H9 (cell line): ENCODE data around the gene KLF11. TPM values are rescaled to one million over a fixed set of nuclear protein-coding genes. Genes with fewer than 3 reads are reported as not detected.

Source experiments
- DNase-seq: peaks from one replicate; pipeline ENCODE4 v3.0.0-alpha.2; 2017
- H2AFZ ChIP-seq: one replicate; pipeline ENCODE4 v1.6.1; 2013; ENCODE audit warnings: mild to moderate bottlenecking, low read length, control low read depth, moderate library complexity
- H2AK5ac ChIP-seq: 2 replicates; pipeline ENCODE4 v1.6.1; 2013; ENCODE audit warnings: low read length, control low read depth, mixed read lengths; ENCODE audit not compliant: insufficient read length
- H2BK120ac ChIP-seq: one replicate; pipeline ENCODE4 v1.6.1; 2013; ENCODE audit warnings: low read depth, mild to moderate bottlenecking, low read length, control low read depth, inconsistent platforms; ENCODE audit not compliant: poor library complexity, severe bottlenecking
- H2BK12ac ChIP-seq: 2 replicates; pipeline ENCODE4 v1.6.1; 2013; ENCODE audit warnings: low read length, control low read depth, mixed read lengths, low read depth; ENCODE audit not compliant: insufficient read length
- H2BK15ac ChIP-seq: 2 replicates; pipeline ENCODE4 v1.6.1; 2013; ENCODE audit warnings: low read depth, low read length, control low read depth
- H2BK20ac ChIP-seq: one replicate; pipeline ENCODE4 v1.6.1; 2013; ENCODE audit warnings: low read depth, mild to moderate bottlenecking, low read length, control low read depth, inconsistent platforms; ENCODE audit not compliant: poor library complexity, severe bottlenecking
- H2BK5ac ChIP-seq: 2 replicates; pipeline ENCODE4 v1.6.1; 2013; ENCODE audit warnings: low read length, control low read depth, mixed read lengths; ENCODE audit not compliant: insufficient read length
- H3K14ac ChIP-seq: 2 replicates; pipeline ENCODE4 v1.6.1; 2013; ENCODE audit warnings: low read length, control low read depth; ENCODE audit not compliant: insufficient read depth
- H3K18ac ChIP-seq: 2 replicates; pipeline ENCODE4 v1.6.1; 2013; ENCODE audit warnings: low read depth, mild to moderate bottlenecking, mixed read lengths, low read length, control low read depth; ENCODE audit not compliant: insufficient read length
- H3K23ac ChIP-seq: 2 replicates; pipeline ENCODE4 v1.6.1; 2013; ENCODE audit warnings: low read length, control low read depth, mixed read lengths, low read depth; ENCODE audit not compliant: insufficient read length
- H3K23me2 ChIP-seq: 2 replicates; pipeline ENCODE4 v1.6.1; 2013; ENCODE audit warnings: low read depth, mild to moderate bottlenecking, mixed read lengths, low read length, control low read depth; ENCODE audit not compliant: insufficient read length, poor library complexity, severe bottlenecking
- H3K27ac ChIP-seq: 2 replicates; pipeline ENCODE4 v1.5.1; 2013; ENCODE audit warnings: low read length, control low read depth, mixed read lengths, low read depth; ENCODE audit not compliant: insufficient read length
- H3K27me3 ChIP-seq: 2 replicates; pipeline ENCODE4 v1.6.1; 2013; ENCODE audit warnings: low read length, control low read depth, inconsistent platforms; ENCODE audit not compliant: insufficient read depth
- H3K4ac ChIP-seq: 2 replicates; pipeline ENCODE4 v1.6.1; 2013; ENCODE audit warnings: low read depth, mild to moderate bottlenecking, control low read depth, inconsistent platforms, low read length, moderate library complexity
- H3K4me1 ChIP-seq: 2 replicates; pipeline ENCODE4 v1.6.1; 2013; ENCODE audit warnings: low read length, control low read depth, inconsistent platforms; ENCODE audit not compliant: insufficient read depth
- H3K4me2 ChIP-seq: 2 replicates; pipeline ENCODE4 v1.6.1; 2013; ENCODE audit warnings: low read length, control low read depth, mixed read lengths; ENCODE audit not compliant: insufficient read length, insufficient read depth
- H3K56ac ChIP-seq: 2 replicates; pipeline ENCODE4 v1.6.1; 2013; ENCODE audit warnings: low read depth, mild to moderate bottlenecking, mixed read lengths, low read length, control low read depth; ENCODE audit not compliant: insufficient read length
- H3K79me1 ChIP-seq: 2 replicates; pipeline ENCODE4 v1.6.1; 2013; ENCODE audit warnings: low read depth, mild to moderate bottlenecking, moderate library complexity, low read length, control low read depth, inconsistent platforms; ENCODE audit not compliant: insufficient read depth, poor library complexity, severe bottlenecking
- H3K79me2 ChIP-seq: 2 replicates; pipeline ENCODE4 v1.6.1; 2013; ENCODE audit warnings: low read length, control low read depth, inconsistent platforms; ENCODE audit not compliant: insufficient read depth
- H3K9ac ChIP-seq: 2 replicates; pipeline ENCODE4 v1.6.1; 2013; ENCODE audit warnings: low read length, control low read depth, mixed read lengths; ENCODE audit not compliant: insufficient read length; ENCODE audit errors: extremely low read depth
- H3K9me3 ChIP-seq: one replicate; pipeline ENCODE4 v1.6.1; 2013; ENCODE audit warnings: low read depth, low read length, inconsistent platforms; ENCODE audit not compliant: control insufficient read depth
- H3T11ph ChIP-seq: one replicate; pipeline ENCODE4 v1.6.1; 2013; ENCODE audit warnings: mild to moderate bottlenecking, low read length, control low read depth, inconsistent platforms
- H4K20me1 ChIP-seq: one replicate; pipeline ENCODE4 v1.6.1; 2013; ENCODE audit not compliant: control insufficient read depth, insufficient read length, insufficient read depth
- H4K5ac ChIP-seq: 2 replicates; pipeline ENCODE4 v1.6.1; 2013; ENCODE audit warnings: low read depth, mild to moderate bottlenecking, mixed read lengths, low read length, control low read depth; ENCODE audit not compliant: insufficient read length
- H4K8ac ChIP-seq: replicated peaks from 2 replicates; pipeline ENCODE4 v1.6.1; 2013; ENCODE audit warnings: low read length, control low read depth, mixed read lengths, low read depth; ENCODE audit not compliant: insufficient read length
- H4K91ac ChIP-seq: 2 replicates; pipeline ENCODE4 v1.6.1; 2013; ENCODE audit warnings: low read depth, mild to moderate bottlenecking, moderate library complexity, mixed read lengths, low read length, control low read depth; ENCODE audit not compliant: insufficient read length
- H3K27ac Mint-ChIP-seq, 3 experiments: 2 replicates in 2 of 3; 3 replicates in 1 of 3; pipeline ENCODE4 v1.8.0; 2020 to 2021; ENCODE audit warnings: mixed read lengths in 3 of 3, mild to moderate bottlenecking in 1 of 3, moderate library complexity in 1 of 3
- H3K27me3 Mint-ChIP-seq: 2 replicates; pipeline ENCODE4 v1.8.0; 2021; ENCODE audit warnings: low read depth, mild to moderate bottlenecking, moderate library complexity, mixed read lengths
- H3K36me3 Mint-ChIP-seq, 3 experiments: 2 replicates in 2 of 3; 3 replicates in 1 of 3; pipeline ENCODE4 v1.8.0; 2020 to 2021; ENCODE audit warnings: low read depth in 3 of 3, mixed read lengths in 3 of 3; ENCODE audit not compliant: insufficient read depth in 1 of 3
- H3K4me1 Mint-ChIP-seq, 2 experiments: 2 replicates each; pipeline ENCODE4 v1.8.0; 2020; ENCODE audit warnings: mixed read lengths in 2 of 2
- H3K4me3 Mint-ChIP-seq, 2 experiments: 2 replicates in 1 of 2; 3 replicates in 1 of 2; pipeline ENCODE4 v1.8.0; 2020 to 2021; ENCODE audit warnings: mild to moderate bottlenecking in 2 of 2, mixed read lengths in 2 of 2, moderate library complexity in 1 of 2
- H3K9me3 Mint-ChIP-seq, 2 experiments: 2 replicates in 1 of 2; 3 replicates in 1 of 2; pipeline ENCODE4 v1.8.0; 2020; ENCODE audit warnings: mild to moderate bottlenecking in 2 of 2, mixed read lengths in 2 of 2, moderate library complexity in 1 of 2
- WGBS: extraction: QIAGEN DNeasy Blood & Tissue Kit; methylation state at CpG from one replicate; pipeline ENCODE4 v1.1.7; 2013; ENCODE audit warnings: missing lambda C conversion rate, low lambda C conversion rate, mixed read lengths; ENCODE audit not compliant: insufficient read length; ENCODE audit errors: extremely low coverage; 5-methylcytosine and 5-hydroxymethylcytosine counted together
- total RNA-seq: library from RNA; stranded (reverse); gene quantifications from 2 replicates; pipeline ENCODE4 v1.2.1, GENCODE V29; 2021
- TF ChIP-seq, protein P1 (sequence below): fragments of 200-600 bp; sonication (generic); conservative IDR thresholded peaks from 3 replicates; pipeline ENCODE4 v1.8.0; 2021; ENCODE audit warnings: antibody characterized with exemption, mild to moderate bottlenecking

Gene KLF11
- total RNA-seq, 1 experiment from 2014 or later = 15.5 TPM

GRCh38 chr2:10026940-10027569 lies 16.3 kb upstream of the KLF11 start:
- Histone ChIP-seq H4K91ac (no peak overlapping the region), H2BK5ac (no peak overlapping the region), H3K4ac (no peak overlapping the region), H3K79me2 (no peaks in the 10 kb centered on the region), H2BK12ac (no peak overlapping the region), H3K4me2 (no peak overlapping the region), H4K20me1 (no peaks in the 10 kb centered on the region), H3K18ac (no peak overlapping the region), H3K56ac (no peak overlapping the region), H4K5ac (no peak overlapping the region), H2AFZ (no peak overlapping the region), H3K79me1 (no peaks in the 10 kb centered on the region), H3K9ac (no peak overlapping the region), H2BK20ac (no peak overlapping the region), H3K23ac (no peak overlapping the region), H3K23me2 (peaks cover 4% of the 10 kb centered on the region), H3K27me3 (no peaks in the 10 kb centered on the region), H2BK15ac (no peak overlapping the region), H3K9me3 (no peaks in the 10 kb centered on the region), H2AK5ac (no peak overlapping the region), H3T11ph (no peak overlapping the region), H3K14ac (no peak overlapping the region; the same call in 1 of the 2 replicates), H4K8ac (no peak overlapping the region), H2BK120ac (no peak overlapping the region), H3K27ac (no peak overlapping the region), H3K4me1 (peaks cover 4% of the 10 kb centered on the region; the same call in 1 of the 2 replicates)
- Mint-ChIP-seq H3K4me3 (no peak overlapping the region), H3K27ac (no peak overlapping the region), H3K4me1 (peaks cover 12 to 28% of the 10 kb centered on the region in 2 experiments), H3K36me3 (no peaks in the 10 kb centered on the region), H3K9me3 (no peaks in the 10 kb centered on the region; a peak in 1 of 5 replicates), H3K27me3 (peaks cover 2% of the 10 kb centered on the region; the same call in 1 of the 2 replicates)
- TF ChIP-seq, protein P1, sequence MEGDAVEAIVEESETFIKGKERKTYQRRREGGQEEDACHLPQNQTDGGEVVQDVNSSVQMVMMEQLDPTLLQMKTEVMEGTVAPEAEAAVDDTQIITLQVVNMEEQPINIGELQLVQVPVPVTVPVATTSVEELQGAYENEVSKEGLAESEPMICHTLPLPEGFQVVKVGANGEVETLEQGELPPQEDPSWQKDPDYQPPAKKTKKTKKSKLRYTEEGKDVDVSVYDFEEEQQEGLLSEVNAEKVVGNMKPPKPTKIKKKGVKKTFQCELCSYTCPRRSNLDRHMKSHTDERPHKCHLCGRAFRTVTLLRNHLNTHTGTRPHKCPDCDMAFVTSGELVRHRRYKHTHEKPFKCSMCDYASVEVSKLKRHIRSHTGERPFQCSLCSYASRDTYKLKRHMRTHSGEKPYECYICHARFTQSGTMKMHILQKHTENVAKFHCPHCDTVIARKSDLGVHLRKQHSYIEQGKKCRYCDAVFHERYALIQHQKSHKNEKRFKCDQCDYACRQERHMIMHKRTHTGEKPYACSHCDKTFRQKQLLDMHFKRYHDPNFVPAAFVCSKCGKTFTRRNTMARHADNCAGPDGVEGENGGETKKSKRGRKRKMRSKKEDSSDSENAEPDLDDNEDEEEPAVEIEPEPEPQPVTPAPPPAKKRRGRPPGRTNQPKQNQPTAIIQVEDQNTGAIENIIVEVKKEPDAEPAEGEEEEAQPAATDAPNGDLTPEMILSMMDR = no peak
- WGBS = no CpG with 5 or more reads among the region's 8 CpGs
- DNase-seq = no peak
